ENCODE results near the gene CCDC66.
"Not testable (repeated sequence)": the region's sequence is repeated elsewhere in the genome, so short reads cannot be mapped to it uniquely, and the experiment has no call there.

CCDC66 gene

DNA sequence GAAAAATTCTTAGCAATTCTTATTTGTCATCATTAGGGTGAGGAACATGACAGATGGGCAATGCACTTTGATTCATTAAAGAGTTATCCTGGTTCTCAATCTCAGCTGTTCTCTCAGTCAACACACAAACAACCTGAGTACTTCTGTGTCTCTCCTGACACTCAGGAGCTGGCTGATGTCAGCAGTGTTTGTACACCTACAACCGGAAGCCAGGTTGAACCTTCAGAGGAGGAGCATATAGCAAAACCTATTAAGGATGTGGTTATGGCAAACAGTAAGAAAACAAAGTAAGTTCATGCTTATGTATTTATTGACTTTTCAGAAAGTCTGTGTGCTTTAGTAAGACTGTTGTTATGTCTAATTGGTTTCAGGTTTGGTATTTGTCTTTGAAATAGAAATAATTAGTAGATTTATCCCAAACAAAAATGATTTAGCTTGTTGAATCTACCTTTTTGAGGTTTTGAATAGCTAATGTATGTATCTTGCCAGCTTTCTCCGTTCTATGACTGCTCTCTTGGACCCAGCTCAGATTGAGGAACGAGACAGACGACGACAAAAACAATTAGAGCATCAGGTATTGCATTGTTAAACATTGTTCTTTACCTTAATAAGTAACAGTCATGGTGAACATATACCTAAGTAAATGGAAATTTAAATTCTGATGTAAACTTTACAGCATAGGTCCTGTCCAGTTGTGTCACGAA is 36.6 kb downstream of the CCDC66 start:
- Histone ChIP-seq H3K9me3 (ENCODE audit: control insufficient read depth, low read depth, low read length) (no peaks in the 10 kb centered on the region), H3K36me3 (ENCODE audit: control insufficient read depth, low read depth, low read length) (peaks cover 17% of the 10 kb centered on the region), H3K4me3 (ENCODE audit: low read length) (no peak overlapping the region), H3K27ac (ENCODE audit: low read length) (no peak overlapping the region), H3K4me1 (ENCODE audit: control insufficient read depth, low read depth, low read length) (peaks cover 3% of the 10 kb centered on the region), H3K9ac (ENCODE audit: low read length) (no peak overlapping the region), H3K27me3 (ENCODE audit: control insufficient read depth, insufficient read depth, low read length) (no peaks in the 10 kb centered on the region)

DNA sequence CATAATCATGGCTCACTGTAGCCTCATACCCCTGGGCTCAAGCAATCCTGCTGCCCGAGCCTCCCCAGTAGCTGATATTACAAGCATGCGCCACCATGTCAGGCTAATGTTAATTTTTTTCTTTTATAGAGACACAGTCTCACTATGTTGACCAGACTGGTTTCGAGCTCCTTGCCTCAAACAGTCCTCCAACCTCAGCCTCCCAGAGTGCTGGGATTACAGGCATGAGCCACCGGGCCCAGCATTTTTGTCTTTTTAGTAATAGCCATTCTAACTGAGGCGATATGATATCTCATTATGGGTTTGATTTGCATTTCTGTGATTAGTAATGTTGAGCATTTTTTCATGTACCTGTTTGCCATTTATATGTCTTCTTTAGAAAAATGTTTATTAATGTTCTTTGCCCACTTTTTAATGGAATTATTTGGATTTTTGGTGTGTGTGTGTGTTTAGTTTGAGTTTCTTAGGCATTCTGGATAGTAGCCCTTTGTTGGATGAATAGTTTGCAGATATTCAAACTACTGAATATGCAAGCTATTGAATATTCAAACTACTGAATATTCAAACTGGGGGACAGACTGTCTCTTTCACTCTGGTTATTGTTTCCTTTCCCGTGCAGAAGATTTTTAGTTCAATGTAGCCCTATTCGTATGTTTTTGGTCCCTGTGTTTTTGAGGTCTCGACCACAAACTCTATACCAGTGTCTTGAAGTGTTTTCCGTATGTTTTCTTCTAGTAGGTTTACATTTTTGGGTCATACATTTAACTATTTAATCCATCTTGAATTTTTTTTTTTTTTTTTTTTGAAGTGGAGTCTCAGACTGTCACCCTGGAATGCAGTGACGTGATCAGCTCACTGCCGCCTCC is 39.2 kb downstream of the CCDC66 start:
- Histone ChIP-seq H3K27me3 (ENCODE audit: control insufficient read depth, insufficient read depth, low read length) (no peaks in the 10 kb centered on the region), H3K9ac (ENCODE audit: low read length) (no peak overlapping the region), H3K36me3 (ENCODE audit: control insufficient read depth, low read depth, low read length) (peaks cover 17% of the 10 kb centered on the region), H3K9me3 (ENCODE audit: control insufficient read depth, low read depth, low read length) (no peaks in the 10 kb centered on the region), H3K4me3 (ENCODE audit: low read length) (no peak overlapping the region), H3K27ac (ENCODE audit: low read length) (no peak overlapping the region), H3K4me1 (ENCODE audit: control insufficient read depth, low read depth, low read length) (no peaks in the 10 kb centered on the region)

DNA sequence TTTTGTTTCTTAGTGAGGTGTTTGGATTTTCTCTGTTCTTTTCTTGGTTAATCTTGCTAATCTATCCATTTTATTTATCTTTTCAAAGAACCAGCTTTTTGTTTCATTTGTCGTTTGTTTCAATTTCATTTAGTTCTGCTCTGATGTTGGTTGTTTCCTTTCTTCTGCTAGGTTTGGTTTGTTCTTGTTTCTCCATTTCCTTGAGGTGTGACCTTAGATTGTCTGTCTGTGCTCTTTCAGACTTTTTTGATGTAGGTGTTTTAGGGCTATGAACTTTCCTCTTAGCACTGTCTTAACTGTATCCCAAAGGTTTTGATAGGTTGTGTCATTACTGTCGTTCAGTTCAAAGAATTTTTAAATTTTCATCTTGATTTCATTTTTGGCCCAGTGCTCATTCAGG is 51.5 kb downstream of the CCDC66 start:
- not testable (repeated sequence) for H3K27ac ChIP-seq (ENCODE audit: low read length); H3K4me1 ChIP-seq (ENCODE audit: control insufficient read depth, low read depth, low read length); H3K4me3 ChIP-seq (ENCODE audit: low read length); H3K9me3 ChIP-seq (ENCODE audit: control insufficient read depth, low read depth, low read length); H3K9ac ChIP-seq (ENCODE audit: low read length); H3K27me3 ChIP-seq (ENCODE audit: control insufficient read depth, insufficient read depth, low read length); H3K36me3 ChIP-seq (ENCODE audit: control insufficient read depth, low read depth, low read length)

DNA sequence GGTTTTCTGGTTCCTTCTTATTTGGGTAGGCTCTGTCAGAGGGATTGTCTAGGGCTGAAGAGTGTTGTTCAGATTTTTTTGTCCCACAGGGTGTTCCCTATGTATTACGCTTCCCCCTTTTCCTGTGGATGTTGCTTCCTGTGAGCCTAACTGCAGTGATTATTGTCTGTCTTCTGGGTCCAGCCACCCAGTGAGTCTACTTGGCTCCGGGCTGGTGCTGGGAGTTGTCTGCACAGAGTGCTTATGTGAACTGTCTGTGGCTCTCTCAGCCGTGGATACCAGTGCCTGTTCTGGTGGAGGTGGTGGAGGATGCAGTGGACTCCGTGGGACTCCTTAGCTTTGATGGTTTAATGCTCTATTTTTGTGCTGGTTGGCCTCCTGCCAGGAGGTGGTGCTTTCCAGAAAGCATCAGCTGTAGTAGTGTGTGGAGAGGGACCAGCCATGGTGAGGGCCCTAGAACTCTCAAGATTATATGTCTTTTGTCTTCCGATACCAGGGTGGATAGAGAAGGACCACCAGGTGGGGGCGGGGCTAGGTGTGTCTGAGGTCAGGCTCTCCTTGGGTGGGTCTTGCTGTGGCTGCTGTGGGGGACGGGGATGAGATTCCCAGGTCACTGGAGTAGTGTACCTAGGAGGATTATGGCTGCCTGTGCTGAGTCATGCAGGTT is 53.8 kb downstream of the CCDC66 start:
- no peaks in the 10 kb centered on the region for H3K9me3 ChIP-seq (ENCODE audit: control insufficient read depth, low read depth, low read length)
- no peak overlapping the region for H3K27ac ChIP-seq (ENCODE audit: low read length)
- no peak overlapping the region for H3K4me3 ChIP-seq (ENCODE audit: low read length)
- H3K27me3 ChIP-seq (ENCODE audit: control insufficient read depth, insufficient read depth, low read length), result no peaks in the 10 kb centered on the region
- H3K9ac ChIP-seq (ENCODE audit: low read length), result no peak overlapping the region
- H3K4me1 ChIP-seq (ENCODE audit: control insufficient read depth, low read depth, low read length), result peaks cover 6% of the 10 kb centered on the region
- peaks cover 14% of the 10 kb centered on the region for H3K36me3 ChIP-seq (ENCODE audit: control insufficient read depth, low read depth, low read length)

DNA sequence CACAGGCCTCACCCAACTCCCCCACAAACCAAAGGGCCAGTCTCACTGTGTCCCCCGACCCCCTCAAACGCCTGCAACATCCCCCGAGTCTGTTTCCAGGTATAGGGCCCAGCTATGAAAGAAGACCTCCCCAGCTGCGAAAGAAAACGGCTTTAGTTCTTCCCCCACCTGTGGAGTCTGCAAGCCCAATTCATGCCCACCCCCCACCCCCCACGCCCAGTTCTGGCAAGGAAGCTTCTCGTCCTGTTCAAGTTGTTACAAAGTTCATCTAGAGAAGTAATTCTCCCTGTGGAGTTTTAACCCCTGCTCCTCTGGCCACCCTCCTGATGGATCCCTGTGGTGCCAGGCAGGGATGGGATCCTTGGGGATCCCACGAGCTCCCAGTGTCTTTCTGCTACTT is 54.4 kb downstream of the CCDC66 start:
- Histone ChIP-seq H3K4me1 (ENCODE audit: control insufficient read depth, low read depth, low read length) (peaks cover 9% of the 10 kb centered on the region), H3K36me3 (ENCODE audit: control insufficient read depth, low read depth, low read length) (peaks cover 20% of the 10 kb centered on the region), H3K27ac (ENCODE audit: low read length) (no peak overlapping the region), H3K9ac (ENCODE audit: low read length) (no peak overlapping the region), H3K9me3 (ENCODE audit: control insufficient read depth, low read depth, low read length) (no peaks in the 10 kb centered on the region), H3K27me3 (ENCODE audit: control insufficient read depth, insufficient read depth, low read length) (no peaks in the 10 kb centered on the region), H3K4me3 (ENCODE audit: low read length) (no peak overlapping the region)

DNA sequence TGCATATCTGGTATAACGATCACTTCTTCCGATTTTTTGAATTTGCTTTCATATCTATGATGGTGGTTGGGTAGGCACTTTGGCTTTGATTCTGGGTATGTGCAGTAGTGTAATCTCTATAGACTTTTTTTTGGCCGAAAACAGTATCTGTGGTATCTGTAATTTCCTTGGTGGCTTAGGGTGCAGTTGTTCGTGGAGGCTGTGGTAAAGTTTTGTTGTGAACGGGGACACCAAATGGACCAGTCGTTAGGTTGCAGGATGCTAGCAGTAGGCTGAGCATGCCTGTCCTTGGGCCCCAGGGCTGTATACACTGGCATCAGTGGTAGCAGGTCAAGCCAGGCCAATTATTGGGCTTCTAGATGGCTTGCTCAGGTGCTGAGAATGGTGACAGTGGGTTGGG is 55.2 kb downstream of the CCDC66 start:
- no peaks in the 10 kb centered on the region for H3K27me3 ChIP-seq (ENCODE audit: control insufficient read depth, insufficient read depth, low read length)
- H3K9ac ChIP-seq (ENCODE audit: low read length), result no peak overlapping the region
- H3K36me3 ChIP-seq (ENCODE audit: control insufficient read depth, low read depth, low read length), result peaks cover 24% of the 10 kb centered on the region
- H3K4me3 ChIP-seq (ENCODE audit: low read length), result no peak overlapping the region
- no peak overlapping the region for H3K27ac ChIP-seq (ENCODE audit: low read length)
- no peaks in the 10 kb centered on the region for H3K9me3 ChIP-seq (ENCODE audit: control insufficient read depth, low read depth, low read length)
- peaks cover 13% of the 10 kb centered on the region for H3K4me1 ChIP-seq (ENCODE audit: control insufficient read depth, low read depth, low read length)

DNA sequence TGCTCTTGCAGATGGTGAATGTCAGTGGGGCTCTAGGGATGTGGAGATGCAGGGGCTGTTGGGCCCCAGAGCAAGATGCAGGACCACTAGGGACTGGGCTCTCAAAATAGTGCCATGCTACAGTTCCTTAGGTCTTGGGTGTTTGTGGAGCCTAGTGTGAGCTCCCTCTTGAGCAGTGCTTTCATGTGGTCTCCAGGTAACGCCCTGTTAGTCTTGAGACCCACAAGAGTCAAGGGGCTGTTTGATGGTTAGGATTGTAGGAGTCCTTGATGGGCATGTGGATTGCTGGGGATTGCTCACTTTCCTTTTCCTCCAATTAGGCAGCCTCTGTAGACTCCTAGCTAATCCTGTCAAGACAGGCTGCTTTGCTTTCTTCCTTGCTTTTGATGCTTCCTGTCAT is 56.0 kb downstream of the CCDC66 start:
- Histone ChIP-seq H3K27me3 (ENCODE audit: control insufficient read depth, insufficient read depth, low read length) (no peaks in the 10 kb centered on the region), H3K4me3 (ENCODE audit: low read length) (no peak overlapping the region), H3K27ac (ENCODE audit: low read length) (no peak overlapping the region), H3K36me3 (ENCODE audit: control insufficient read depth, low read depth, low read length) (peaks cover 33% of the 10 kb centered on the region), H3K4me1 (ENCODE audit: control insufficient read depth, low read depth, low read length) (peaks cover 13% of the 10 kb centered on the region), H3K9ac (ENCODE audit: low read length) (no peak overlapping the region), H3K9me3 (ENCODE audit: control insufficient read depth, low read depth, low read length) (no peaks in the 10 kb centered on the region)

DNA sequence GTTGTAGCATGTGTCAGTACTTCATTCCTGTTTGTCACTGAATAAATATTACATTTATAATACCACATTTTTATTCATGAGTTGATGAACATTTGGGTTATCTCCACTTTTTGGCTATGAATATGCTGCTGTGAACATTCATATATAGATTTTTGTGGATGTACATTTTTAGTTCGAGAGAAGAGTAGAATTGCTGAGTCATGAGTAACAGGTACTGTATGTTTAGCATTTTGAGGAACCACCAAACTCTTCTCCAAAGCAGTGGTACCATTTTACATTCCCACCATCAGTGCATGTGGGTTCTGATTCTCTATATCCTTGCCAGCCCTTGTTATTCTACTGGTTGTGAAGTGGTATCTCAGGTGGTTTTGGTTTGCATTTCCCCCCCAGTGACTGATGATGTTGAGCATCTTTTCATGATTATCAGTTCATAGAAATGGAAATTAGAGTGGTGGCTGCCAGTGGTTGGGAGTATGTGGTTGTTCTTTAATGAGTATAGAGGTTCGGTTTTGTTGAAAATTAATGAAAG is 59.6 kb downstream of the CCDC66 start:
- Histone ChIP-seq H3K4me1 (ENCODE audit: control insufficient read depth, low read depth, low read length) (peaks cover 6% of the 10 kb centered on the region), H3K9ac (ENCODE audit: low read length) (no peak overlapping the region), H3K27ac (ENCODE audit: low read length) (no peak overlapping the region), H3K9me3 (ENCODE audit: control insufficient read depth, low read depth, low read length) (no peaks in the 10 kb centered on the region), H3K4me3 (ENCODE audit: low read length) (no peak overlapping the region), H3K27me3 (ENCODE audit: control insufficient read depth, insufficient read depth, low read length) (no peaks in the 10 kb centered on the region), H3K36me3 (ENCODE audit: control insufficient read depth, low read depth, low read length) (peaks cover 66% of the 10 kb centered on the region)

DNA sequence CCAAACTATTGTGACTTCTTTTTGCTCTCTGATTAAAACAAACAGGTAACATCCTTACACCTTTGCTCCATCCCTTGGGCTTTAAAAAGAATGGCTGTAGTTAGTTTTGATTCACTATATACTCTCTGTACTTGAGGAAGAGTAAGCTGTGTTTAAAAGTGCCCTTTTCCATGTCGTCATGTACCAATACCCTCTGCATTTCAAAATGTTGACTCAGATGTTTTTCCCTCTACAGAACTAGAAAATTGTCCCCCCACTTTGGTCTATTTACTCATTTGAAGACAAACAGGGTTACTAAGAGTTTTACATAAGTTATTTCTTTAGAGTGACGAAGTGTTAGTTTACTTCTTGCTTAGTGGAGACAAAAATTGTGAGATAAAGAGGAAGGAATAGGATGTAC is 63.4 kb downstream of the CCDC66 start:
- Histone ChIP-seq H3K4me3 (ENCODE audit: low read length) (no peak overlapping the region), H3K9ac (ENCODE audit: low read length) (no peak overlapping the region), H3K36me3 (ENCODE audit: control insufficient read depth, low read depth, low read length) (peaks cover 85% of the 10 kb centered on the region), H3K9me3 (ENCODE audit: control insufficient read depth, low read depth, low read length) (no peaks in the 10 kb centered on the region), H3K27ac (ENCODE audit: low read length) (no peak overlapping the region), H3K27me3 (ENCODE audit: control insufficient read depth, insufficient read depth, low read length) (no peaks in the 10 kb centered on the region), H3K4me1 (ENCODE audit: control insufficient read depth, low read depth, low read length) (peaks cover 6% of the 10 kb centered on the region)

DNA sequence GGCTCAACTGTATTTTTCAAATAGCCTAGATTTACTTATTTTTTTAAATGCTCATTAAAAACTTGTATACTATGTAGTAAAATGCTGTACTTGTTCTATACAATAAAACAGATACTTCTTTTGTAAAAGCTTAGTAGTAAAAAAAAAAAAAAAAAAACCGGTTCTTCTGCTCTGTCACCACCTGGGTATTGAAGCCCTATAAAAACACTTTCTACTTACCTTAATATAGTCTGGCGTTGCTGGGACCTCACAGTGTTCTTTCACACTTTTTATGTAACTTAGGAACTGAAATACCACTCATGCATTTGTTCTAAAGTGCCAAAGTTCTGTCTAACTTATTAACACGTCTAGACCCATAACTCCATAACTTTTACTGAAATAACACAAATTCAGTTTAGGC is 64.7 kb downstream of the CCDC66 start:
- H3K9me3 ChIP-seq (ENCODE audit: control insufficient read depth, low read depth, low read length), result no peaks in the 10 kb centered on the region
- no peaks in the 10 kb centered on the region for H3K27me3 ChIP-seq (ENCODE audit: control insufficient read depth, insufficient read depth, low read length)
- H3K27ac ChIP-seq (ENCODE audit: low read length), result no peak overlapping the region
- H3K4me3 ChIP-seq (ENCODE audit: low read length), result no peak overlapping the region
- H3K9ac ChIP-seq (ENCODE audit: low read length), result no peak overlapping the region
- peaks cover under 1% of the 10 kb centered on the region for H3K4me1 ChIP-seq (ENCODE audit: control insufficient read depth, low read depth, low read length)
- peaks cover 83% of the 10 kb centered on the region for H3K36me3 ChIP-seq (ENCODE audit: control insufficient read depth, low read depth, low read length)

DNA sequence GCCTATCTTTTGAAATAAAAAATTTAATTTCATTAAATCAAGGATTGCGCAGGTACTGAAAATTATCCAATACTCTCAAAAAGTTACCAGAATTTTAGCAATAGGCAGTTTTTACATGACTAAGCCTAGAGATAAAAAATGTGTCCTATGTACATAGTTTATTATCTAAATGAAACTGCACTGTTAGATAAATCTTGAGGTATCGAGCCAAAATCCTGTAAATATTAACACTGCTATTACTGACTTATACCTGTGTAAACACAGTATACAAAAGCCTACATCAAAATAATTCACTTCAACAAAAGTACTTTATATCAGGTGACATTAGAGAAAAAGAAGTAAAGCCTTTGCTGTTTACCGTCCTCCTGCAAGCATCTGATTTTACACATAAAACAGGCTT is 65.4 kb downstream of the CCDC66 start:
- no peaks in the 10 kb centered on the region for H3K4me1 ChIP-seq (ENCODE audit: control insufficient read depth, low read depth, low read length)
- H3K36me3 ChIP-seq (ENCODE audit: control insufficient read depth, low read depth, low read length), result peaks cover 85% of the 10 kb centered on the region

More for the DNA sequence above, 65.4 kb downstream of the CCDC66 start:
- Histone ChIP-seq H3K9ac (ENCODE audit: low read length) (no peak overlapping the region), H3K27ac (ENCODE audit: low read length) (no peak overlapping the region), H3K4me3 (ENCODE audit: low read length) (no peak overlapping the region), H3K9me3 (ENCODE audit: control insufficient read depth, low read depth, low read length) (no peaks in the 10 kb centered on the region), H3K27me3 (ENCODE audit: control insufficient read depth, insufficient read depth, low read length) (no peaks in the 10 kb centered on the region)
